ENCODE measurements around the gene DIPK2A.
A peak's percentile ranks its signal among the peaks of the same experiment; 100 is the strongest.

DIPK2A gene

DNA sequence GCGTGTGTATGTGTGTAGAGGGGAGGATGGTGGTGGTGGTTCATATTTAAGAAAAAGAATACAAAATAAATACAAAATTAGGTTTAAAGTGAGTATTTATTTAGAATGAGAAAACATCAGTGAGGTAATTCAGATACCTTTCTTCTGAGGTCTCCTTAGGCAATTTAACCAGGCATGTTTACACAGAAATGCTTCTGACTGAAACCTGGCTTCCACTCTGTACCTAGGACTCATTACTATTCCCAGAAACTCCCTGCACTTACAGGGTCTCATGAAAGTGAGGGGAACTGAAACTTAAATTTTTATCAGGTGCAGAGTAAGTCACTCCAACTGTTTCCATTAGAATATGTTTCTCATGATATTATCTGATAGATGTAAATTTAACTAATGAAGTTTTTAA is 10.3 kb upstream of the DIPK2A start:
- TF ChIP-seq, protein P1, sequence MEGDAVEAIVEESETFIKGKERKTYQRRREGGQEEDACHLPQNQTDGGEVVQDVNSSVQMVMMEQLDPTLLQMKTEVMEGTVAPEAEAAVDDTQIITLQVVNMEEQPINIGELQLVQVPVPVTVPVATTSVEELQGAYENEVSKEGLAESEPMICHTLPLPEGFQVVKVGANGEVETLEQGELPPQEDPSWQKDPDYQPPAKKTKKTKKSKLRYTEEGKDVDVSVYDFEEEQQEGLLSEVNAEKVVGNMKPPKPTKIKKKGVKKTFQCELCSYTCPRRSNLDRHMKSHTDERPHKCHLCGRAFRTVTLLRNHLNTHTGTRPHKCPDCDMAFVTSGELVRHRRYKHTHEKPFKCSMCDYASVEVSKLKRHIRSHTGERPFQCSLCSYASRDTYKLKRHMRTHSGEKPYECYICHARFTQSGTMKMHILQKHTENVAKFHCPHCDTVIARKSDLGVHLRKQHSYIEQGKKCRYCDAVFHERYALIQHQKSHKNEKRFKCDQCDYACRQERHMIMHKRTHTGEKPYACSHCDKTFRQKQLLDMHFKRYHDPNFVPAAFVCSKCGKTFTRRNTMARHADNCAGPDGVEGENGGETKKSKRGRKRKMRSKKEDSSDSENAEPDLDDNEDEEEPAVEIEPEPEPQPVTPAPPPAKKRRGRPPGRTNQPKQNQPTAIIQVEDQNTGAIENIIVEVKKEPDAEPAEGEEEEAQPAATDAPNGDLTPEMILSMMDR (IDR thresholded peaks at IDR 0.05; ENCODE audit: extremely low read depth, missing control alignments): no peak
- DNase-seq (ENCODE audit: low spot score): no peak

DNA sequence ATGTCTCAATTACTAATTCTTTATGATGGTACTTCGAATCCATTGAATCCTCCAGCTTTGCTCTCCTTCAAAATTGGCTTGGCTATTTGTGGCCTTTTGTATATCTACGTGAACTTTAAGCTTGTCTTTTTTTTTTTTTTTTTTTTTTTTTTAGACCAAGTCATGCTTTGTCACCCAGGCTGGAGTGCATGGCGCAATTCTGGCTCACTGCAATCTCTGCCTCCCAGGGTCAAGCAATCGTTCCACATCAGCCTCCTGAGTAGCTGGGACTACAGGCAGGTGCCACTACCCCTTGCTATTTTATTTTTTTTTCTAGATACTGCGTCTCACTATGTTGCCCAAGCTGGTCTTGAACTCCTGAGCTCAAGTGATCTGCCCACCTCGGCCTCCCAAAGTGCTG is 7.7 kb upstream of the DIPK2A start:
- DNase-seq (ENCODE audit: low spot score): no peak
- TF ChIP-seq, protein P1 (IDR thresholded peaks at IDR 0.05; ENCODE audit: extremely low read depth, missing control alignments): no peak

GRCh38 chr3:143970773-143971358 is 757 bp upstream of the DIPK2A start:
- TF ChIP-seq, protein P1 (IDR thresholded peaks at IDR 0.05; ENCODE audit: extremely low read depth, missing control alignments): no peak
- DNase-seq (ENCODE audit: low spot score): peak; percentile 64

DNA sequence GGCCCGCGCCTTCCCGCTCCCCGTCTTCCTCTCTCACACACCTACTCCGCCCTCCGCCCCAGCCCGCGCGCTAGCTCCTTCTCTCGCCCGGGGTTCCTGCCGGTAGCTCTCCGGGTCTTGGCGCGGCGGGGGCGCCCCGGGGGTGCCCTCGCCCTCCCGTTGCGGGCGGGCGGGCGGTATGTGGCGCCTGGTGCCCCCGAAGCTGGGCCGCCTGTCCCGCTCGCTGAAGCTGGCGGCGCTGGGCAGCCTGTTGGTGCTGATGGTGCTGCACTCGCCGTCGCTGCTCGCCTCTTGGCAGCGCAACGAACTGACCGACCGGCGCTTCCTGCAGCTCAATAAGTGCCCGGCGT is 507 bp downstream of the DIPK2A start:
- DNase-seq (ENCODE audit: low spot score): no peak
- TF ChIP-seq, protein P1 (IDR thresholded peaks at IDR 0.05; ENCODE audit: extremely low read depth, missing control alignments): no peak

GRCh38 chr3:143972505-143973258 is 1.1 kb downstream of the DIPK2A start:
- DNase-seq (ENCODE audit: low spot score): peak; percentile 80
- TF ChIP-seq, protein P1 (IDR thresholded peaks at IDR 0.05; ENCODE audit: extremely low read depth, missing control alignments): peak; percentile 26

DNA sequence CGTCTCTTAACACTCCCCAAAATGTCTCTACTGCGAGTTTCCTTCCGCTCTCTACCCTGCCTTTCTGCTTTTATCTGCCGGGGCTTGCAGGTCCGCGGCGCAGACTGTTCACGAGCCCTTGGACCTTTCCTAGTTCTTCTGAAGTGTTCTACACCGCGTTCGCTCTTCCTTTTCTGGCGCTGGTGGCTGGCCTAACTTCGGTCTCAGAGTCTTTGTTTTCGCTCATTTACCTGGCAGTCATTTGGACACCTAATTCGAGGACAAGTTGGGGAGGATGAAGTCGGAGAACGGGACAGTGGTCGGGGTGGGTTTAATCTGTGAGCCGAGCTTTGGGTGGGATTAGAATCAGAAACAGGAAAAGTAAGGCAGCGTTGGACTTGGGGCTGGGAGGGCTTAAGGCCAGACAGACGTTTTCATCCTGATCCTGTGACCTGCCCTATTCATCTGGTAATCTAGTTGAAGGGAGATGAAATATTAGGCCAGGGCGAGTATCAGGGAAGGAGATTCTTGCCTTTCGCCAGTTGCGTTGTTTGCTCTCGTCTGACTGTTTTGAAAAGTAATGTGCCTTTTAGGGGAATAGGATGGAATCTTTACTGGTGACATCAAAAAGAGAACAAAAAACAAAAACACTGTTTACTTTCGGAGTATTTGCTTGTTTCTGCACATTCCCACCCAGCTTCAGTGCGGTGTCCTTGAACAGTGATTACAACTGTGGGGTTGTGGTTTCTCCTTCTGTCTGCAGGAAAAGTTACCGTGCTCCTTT is 1.8 kb downstream of the DIPK2A start:
- DNase-seq (ENCODE audit: low spot score): peak; percentile 8
- TF ChIP-seq, protein P1 (IDR thresholded peaks at IDR 0.05; ENCODE audit: extremely low read depth, missing control alignments): no peak
